CD4-positive, alpha-beta T cell (primary cell): ENCODE measurements around the gene GLB1L. TPM values are rescaled to one million over a fixed set of nuclear protein-coding genes. Genes with fewer than 3 reads are reported as not detected.

Source experiments
- ATAC-seq: fragments of 200-7000 bp; cut with Tn5 transposase; one replicate; pipeline ENCODE4 v1.10.0; 2022; ENCODE audit warnings: mild to moderate bottlenecking; ENCODE audit not compliant: poor library complexity
- CTCF ChIA-PET: fragments of 350-600 bp; sonication (Branson Sonifier 250); formaldehyde crosslinking; loops from one replicate; lab custom pipeline; 2021; ENCODE audit warnings: antibody characterized with exemption, inconsistent platforms; lab: Charles Lee
- POLR2A ChIA-PET: fragments of 350-600 bp; sonication (Branson Sonifier 250); formaldehyde crosslinking; loops from one replicate; lab custom pipeline; 2021; ENCODE audit warnings: antibody characterized with exemption, inconsistent platforms; lab: Charles Lee
- DNase-seq, 14 experiments: peaks; one replicate each; pipeline ENCODE4 v3.0.0-alpha.2; 2013 to 2020; ENCODE audit warnings: mixed read lengths in 2 of 14
- H3K27ac ChIP-seq, 2 donors: one replicate each; pipeline versions ENCODE4 v1.5.1 to v1.7.0; 2013; ENCODE audit warnings: low read length in 2 of 2, low read depth in 1 of 2, mild to moderate bottlenecking in 1 of 2
- H3K27me3 ChIP-seq, 2 experiments: 1 replicate in 1 of 2; 2 replicates in 1 of 2; pipeline versions ENCODE4 v1.6.1 to v1.7.0; 2013; ENCODE audit warnings: low read length in 2 of 2, control low read depth in 1 of 2, mild to moderate bottlenecking in 1 of 2, moderate library complexity in 1 of 2; ENCODE audit not compliant: insufficient read depth in 2 of 2, control insufficient read depth in 1 of 2
- H3K36me3 ChIP-seq: one replicate; pipeline ENCODE4 v1.6.1; 2013; ENCODE audit warnings: low read length, control low read depth; ENCODE audit not compliant: insufficient read depth
- H3K4me1 ChIP-seq: one replicate; pipeline ENCODE4 v1.6.1; 2013; ENCODE audit warnings: low read length, control low read depth; ENCODE audit not compliant: insufficient read depth
- H3K4me3 ChIP-seq: one replicate; pipeline ENCODE4 v1.5.1; 2013; ENCODE audit warnings: mild to moderate bottlenecking, low read length, moderate library complexity
- H3K9me3 ChIP-seq, 2 experiments: 1 replicate in 1 of 2; 2 replicates in 1 of 2; pipeline versions ENCODE4 v1.6.1 to v1.7.0; 2013; ENCODE audit warnings: low read length in 2 of 2, mild to moderate bottlenecking in 2 of 2, control low read depth in 1 of 2, moderate library complexity in 1 of 2; ENCODE audit not compliant: control insufficient read depth in 1 of 2, insufficient read depth in 1 of 2
- H3K27ac Mint-ChIP-seq: one replicate; pipeline ENCODE4 v1.8.0; 2020; ENCODE audit warnings: mixed read lengths
- H3K27me3 Mint-ChIP-seq: one replicate; pipeline ENCODE4 v1.8.0; 2021; ENCODE audit warnings: mixed read lengths
- H3K36me3 Mint-ChIP-seq: one replicate; pipeline ENCODE4 v1.8.0; 2021; ENCODE audit warnings: low read depth, mixed read lengths
- H3K4me1 Mint-ChIP-seq: one replicate; pipeline ENCODE4 v1.8.0; 2021; ENCODE audit warnings: low read depth, mixed read lengths
- H3K4me3 Mint-ChIP-seq: one replicate; pipeline ENCODE4 v1.8.0; 2020; ENCODE audit warnings: mild to moderate bottlenecking, mixed read lengths
- H3K9me3 Mint-ChIP-seq: one replicate; pipeline ENCODE4 v1.8.0; 2020; ENCODE audit warnings: mixed read lengths
- intact Hi-C, 2 experiments: fragments of 100-400 bp; cut with DNase I in 1 of 2; cut with micrococcal nuclease in 1 of 2; formaldehyde crosslinking; loops; one replicate each; pipeline versions ENCODE4 v1.15.1 to v1.9.0; 2023 to 2025; cut with DNase I, micrococcal nuclease
- total RNA-seq, 174 experiments: library from RNA in 2 of 174; stranded (reverse) in 2 of 174; gene quantifications; one replicate each; pipeline ENCODE4 v1.2.3 and lab custom pipeline; 2021 to 2026
- TF ChIP-seq, protein P1 (sequence below): fragments of 200-600 bp; IDR thresholded peaks from one replicate; pipeline ENCODE4 v1.8.0; 2022; ENCODE audit warnings: antibody characterized with exemption, mild to moderate bottlenecking

Gene GLB1L
- total RNA-seq, 2 experiments from 2014 or later: 2.4 to 3.0 TPM

DNA sequence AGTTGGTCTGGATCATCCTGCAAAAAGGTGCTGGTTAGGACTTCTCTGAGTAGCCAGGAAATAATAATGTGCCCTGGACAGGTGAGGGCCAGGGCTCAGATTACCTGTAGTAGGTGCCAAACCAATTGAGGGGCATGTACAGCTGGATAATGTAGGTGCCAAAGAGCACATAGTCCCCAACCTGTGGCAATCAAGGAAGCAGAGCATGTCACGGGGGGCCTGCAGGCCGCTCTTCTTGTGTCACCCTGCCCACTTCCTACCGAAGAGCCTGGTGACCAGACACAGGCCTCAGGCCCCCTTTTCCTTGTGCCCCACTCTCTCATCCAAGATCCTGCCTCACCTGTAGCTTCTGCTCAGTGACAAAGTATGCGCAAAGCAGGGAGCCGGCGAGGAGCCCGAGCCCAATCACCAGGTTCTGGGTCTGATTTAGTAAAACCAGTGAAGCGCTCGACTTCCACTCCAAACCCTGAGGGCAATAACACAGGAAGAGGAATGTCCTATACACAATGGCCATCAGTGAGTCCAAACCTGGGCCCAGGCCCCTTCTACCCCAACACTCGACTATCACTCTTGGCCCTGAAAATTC lies 31.7 kb downstream of the GLB1L start:
- no peak overlapping the region for H3K27ac ChIP-seq
- Mint-ChIP-seq H3K9me3 (no peaks in the 10 kb centered on the region), H3K27me3 (no peaks in the 10 kb centered on the region), H3K36me3 (peaks cover 26% of the 10 kb centered on the region), H3K4me1 (peaks cover 33% of the 10 kb centered on the region), H3K4me3 (no peak overlapping the region), H3K27ac (no peak overlapping the region)
- peaks cover 12% of the 10 kb centered on the region for H3K36me3 ChIP-seq
- ATAC-seq: no peak
- TF ChIP-seq, protein P1, sequence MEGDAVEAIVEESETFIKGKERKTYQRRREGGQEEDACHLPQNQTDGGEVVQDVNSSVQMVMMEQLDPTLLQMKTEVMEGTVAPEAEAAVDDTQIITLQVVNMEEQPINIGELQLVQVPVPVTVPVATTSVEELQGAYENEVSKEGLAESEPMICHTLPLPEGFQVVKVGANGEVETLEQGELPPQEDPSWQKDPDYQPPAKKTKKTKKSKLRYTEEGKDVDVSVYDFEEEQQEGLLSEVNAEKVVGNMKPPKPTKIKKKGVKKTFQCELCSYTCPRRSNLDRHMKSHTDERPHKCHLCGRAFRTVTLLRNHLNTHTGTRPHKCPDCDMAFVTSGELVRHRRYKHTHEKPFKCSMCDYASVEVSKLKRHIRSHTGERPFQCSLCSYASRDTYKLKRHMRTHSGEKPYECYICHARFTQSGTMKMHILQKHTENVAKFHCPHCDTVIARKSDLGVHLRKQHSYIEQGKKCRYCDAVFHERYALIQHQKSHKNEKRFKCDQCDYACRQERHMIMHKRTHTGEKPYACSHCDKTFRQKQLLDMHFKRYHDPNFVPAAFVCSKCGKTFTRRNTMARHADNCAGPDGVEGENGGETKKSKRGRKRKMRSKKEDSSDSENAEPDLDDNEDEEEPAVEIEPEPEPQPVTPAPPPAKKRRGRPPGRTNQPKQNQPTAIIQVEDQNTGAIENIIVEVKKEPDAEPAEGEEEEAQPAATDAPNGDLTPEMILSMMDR: no peak
- POLR2A ChIA-PET: interaction anchor here (0.6 kb wide), 1 partner anchor 17 kb away, joined by 3 read pairs; no protein-coding TSS in a partner anchor
- intact Hi-C loops: loop anchor here in 1 of 2 experiments (2.0 to 5.0 kb wide), 2 partner anchors 15 to 156 kb away; partner anchors contain the start of genes ANKZF1 and ATG9A
- CTCF ChIA-PET: interaction anchor here (2.9 kb wide), 1 partner anchor 81 kb away, joined by 17 read pairs; no protein-coding TSS in a partner anchor
- no peaks in the 10 kb centered on the region for H3K27me3 ChIP-seq
- no peak overlapping the region for H3K4me3 ChIP-seq
- H3K4me1 ChIP-seq: peaks cover 43% of the 10 kb centered on the region
- H3K9me3 ChIP-seq: no peaks in the 10 kb centered on the region
- no peak for DNase-seq

DNA sequence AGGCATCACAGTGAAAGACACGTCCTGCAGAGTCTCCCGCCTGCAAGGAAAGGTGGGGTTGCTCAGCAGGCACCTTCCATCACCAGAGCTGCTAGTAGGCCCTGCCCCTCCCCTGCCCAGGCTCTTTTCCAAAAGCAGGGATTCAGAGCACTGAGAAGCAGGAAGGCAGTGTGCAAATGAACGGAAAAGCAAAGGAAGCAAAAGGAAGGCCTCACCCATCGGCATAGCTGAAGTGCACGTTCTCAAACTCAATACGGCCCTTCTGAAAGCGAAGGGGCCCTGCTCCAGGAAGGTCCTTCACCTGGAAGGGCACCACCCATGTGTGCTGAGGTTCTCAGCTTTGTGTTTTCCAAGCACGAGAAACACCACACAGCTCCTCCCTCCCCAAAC lies 32.2 kb downstream of the GLB1L start:
- H3K27ac ChIP-seq: no peak overlapping the region
- no peaks in the 10 kb centered on the region for H3K27me3 ChIP-seq
- H3K36me3 Mint-ChIP-seq: peaks cover 31% of the 10 kb centered on the region
- intact Hi-C loops: loop anchor here in 1 of 2 experiments (5.0 kb wide), 1 partner anchor 156 kb away; no protein-coding TSS in a partner anchor
- no peak overlapping the region for H3K4me3 ChIP-seq
- no peak for DNase-seq
- POLR2A ChIA-PET: interaction anchor here (0.6 kb wide), 1 partner anchor 17 kb away, joined by 3 read pairs; no protein-coding TSS in a partner anchor
- no peak overlapping the region for H3K4me3 Mint-ChIP-seq
- no peak overlapping the region for H3K27ac Mint-ChIP-seq
- no peaks in the 10 kb centered on the region for H3K27me3 Mint-ChIP-seq
- no peaks in the 10 kb centered on the region for H3K9me3 Mint-ChIP-seq
- H3K4me1 Mint-ChIP-seq: peaks cover 37% of the 10 kb centered on the region
- peaks cover 43% of the 10 kb centered on the region for H3K4me1 ChIP-seq
- H3K36me3 ChIP-seq: peaks cover 17% of the 10 kb centered on the region
- CTCF ChIA-PET: interaction anchor here (2.9 kb wide), 1 partner anchor 82 kb away, joined by 17 read pairs; no protein-coding TSS in a partner anchor
- ATAC-seq: no peak
- TF ChIP-seq, protein P1: no peak
- no peaks in the 10 kb centered on the region for H3K9me3 ChIP-seq

DNA sequence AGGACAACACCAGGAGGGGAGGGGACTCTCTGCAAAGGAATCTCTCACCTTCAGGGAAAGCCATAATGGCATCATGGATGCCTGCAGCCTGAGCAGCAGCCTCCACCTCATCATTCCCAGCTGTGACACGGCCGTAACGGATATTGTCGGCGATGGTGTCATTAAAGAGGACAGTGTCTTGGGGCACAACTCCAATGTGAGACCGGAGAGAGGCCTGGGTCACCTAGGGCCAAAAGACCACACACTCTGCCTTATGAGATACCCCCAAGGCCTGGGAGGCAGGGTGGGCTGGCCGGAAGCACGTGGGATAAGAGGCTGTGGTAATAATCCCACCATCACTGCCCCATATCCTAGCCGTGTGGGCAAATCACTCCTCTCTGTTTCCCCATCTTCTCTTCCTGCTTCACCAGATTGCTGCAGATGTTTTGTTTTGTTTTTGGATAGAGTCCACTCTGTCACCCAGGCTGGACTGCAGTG lies 34.3 kb downstream of the GLB1L start:
- H3K27me3 Mint-ChIP-seq: no peaks in the 10 kb centered on the region
- ChIA-PET POLR2A (interaction anchor here (0.5 to 1.9 kb wide), 14 partner anchors 10 to 518 kb away, joined by 3 to 39 read pairs (median 4); partner anchors contain the start of genes ANKZF1, ATG9A, CNPPD1 and DNAJB2), CTCF (interaction anchor here (0.6 to 2.9 kb wide), 17 partner anchors 10 to 822 kb away, joined by 3 to 32 read pairs (median 6); partner anchors contain the start of genes CNPPD1, NHEJ1 and TUBA4A)
- Histone ChIP-seq H3K27me3 (no peaks in the 10 kb centered on the region), H3K4me3 (peak overlapping the region; percentile 15), H3K27ac (peak overlapping the region in 1 of 2 donors; percentile 5), H3K36me3 (peaks cover 21% of the 10 kb centered on the region), H3K4me1 (peaks cover 50% of the 10 kb centered on the region), H3K9me3 (no peaks in the 10 kb centered on the region)
- ATAC-seq (no peak), DNase-seq (peak in 1 of 14 experiments; percentile 20)
- peak overlapping the region; percentile 62 for H3K4me3 Mint-ChIP-seq
- intact Hi-C loops: loop anchor here (1.0 to 5.0 kb wide), 5 partner anchors 34 to 154 kb away; partner anchors contain the start of genes NHEJ1 (in 2 of the 2) and CNPPD1 (in 1 of the 2)
- H3K4me1 Mint-ChIP-seq: peaks cover 46% of the 10 kb centered on the region
- TF ChIP-seq, protein P1: no peak
- peak overlapping the region; percentile 91 for H3K27ac Mint-ChIP-seq
- no peaks in the 10 kb centered on the region for H3K9me3 Mint-ChIP-seq
- peaks cover 30% of the 10 kb centered on the region for H3K36me3 Mint-ChIP-seq
